GM18861 (cell line): Measurements from ENCODE around the gene HYLS1.

Experiments
- ATAC-seq: cut with Tn5 transposase; IDR thresholded peaks from one replicate; pipeline ENCODE4 v1.9.1; 2021; ENCODE audit not compliant: unreplicated experiment

Gene HYLS1

DNA sequence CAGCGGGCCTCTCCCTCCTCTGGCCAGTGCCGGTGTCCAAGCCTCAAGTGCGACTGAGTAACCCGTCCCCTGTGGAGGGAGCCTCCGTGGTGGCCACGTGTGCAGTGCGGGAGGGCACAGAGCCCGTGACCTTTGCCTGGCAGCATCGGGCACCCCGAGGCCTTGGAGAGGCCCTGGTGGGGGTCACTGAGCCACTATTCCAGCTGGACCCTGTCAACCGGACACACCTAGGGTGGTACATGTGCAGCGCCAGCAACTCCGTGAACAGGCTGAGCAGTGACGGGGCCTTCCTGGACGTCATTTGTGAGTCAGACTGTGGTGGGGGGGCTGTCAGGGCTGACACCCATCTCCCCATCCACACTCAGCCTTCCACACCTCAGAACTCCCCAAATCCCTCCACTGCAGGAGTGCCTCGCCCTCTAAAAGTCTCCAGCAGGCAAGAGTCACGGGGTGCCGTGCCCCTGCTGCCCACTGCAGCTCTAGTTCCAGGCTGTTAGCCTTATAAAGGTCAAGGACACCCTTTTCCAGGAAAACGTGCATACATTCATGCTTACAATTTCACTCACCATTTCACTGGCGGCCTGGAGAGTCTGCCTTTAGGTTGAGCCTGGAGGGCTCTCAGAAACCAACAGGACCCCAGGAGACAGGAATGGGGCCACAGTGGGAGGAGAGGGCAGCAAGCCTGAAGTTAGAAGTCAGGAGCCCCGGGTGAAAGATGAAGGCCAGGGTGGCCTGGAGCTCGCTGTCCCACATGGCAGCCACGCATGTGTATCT lies 61.0 kb downstream of the HYLS1 start:
- no peak for ATAC-seq

DNA sequence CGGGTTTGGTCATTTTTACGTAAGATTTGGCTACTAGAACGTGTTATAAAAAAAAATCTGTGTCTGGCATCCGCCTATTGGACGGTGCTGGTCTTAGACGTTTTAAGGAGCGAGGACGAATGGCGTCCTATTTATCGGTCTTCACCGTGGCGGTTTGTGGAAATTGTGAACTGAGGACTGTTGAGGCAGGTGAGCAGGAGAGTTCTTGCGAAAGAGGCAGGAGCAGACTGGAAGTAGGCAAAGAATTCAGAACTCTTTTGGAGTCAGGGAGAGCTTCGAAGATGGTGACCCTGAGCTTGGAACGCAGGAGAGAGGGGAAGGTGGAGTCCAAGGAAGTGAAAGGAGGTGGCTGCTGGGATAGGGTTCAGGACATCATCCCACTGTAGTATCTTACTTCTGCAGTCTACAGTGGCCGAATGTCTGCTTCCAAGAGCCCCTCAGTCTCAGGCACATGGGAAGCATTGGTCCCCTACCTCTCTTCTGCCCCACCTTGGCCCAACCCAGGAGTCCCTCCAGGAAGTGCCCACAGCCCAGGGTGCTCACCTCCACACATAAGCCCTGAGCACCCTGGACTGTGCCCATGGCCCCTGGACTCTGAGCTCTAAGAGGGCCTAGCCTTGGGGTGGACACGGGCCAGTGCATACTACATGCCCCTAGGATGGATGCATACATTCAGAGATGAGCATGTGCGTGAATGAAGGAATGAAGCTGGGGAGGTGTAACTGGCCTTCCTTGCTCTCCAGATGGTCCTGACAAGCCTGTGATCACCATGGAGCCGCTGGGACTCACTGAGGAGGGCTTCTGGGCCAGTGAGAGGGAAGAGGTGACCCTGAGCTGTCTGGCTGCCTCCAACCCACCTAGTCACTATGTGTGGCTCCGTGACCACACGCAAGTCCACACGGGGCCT lies 62.1 kb downstream of the HYLS1 start:
- ATAC-seq = no peak

DNA sequence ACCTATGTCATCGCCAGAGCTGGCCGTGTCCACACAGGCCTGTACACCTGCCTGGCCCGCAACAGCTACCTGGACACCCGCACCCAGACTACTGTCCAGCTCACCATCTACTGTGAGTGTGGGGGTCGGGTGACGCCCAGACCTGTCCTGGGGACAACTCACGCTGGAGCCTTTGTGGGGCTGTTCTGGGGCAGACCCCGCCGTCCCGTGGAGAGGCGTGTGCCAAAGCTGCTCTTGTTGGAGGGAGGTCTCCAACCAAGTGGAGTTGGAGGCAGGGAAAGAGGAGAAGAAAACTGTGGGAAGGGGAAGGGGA lies 62.7 kb downstream of the HYLS1 start:
- ATAC-seq = no peak
